GM21423 (cell line): ENCODE results near the gene ALCAM.

ENCODE experiments used
- ATAC-seq: cut with Tn5 transposase; IDR thresholded peaks from one replicate; pipeline ENCODE4 v1.9.1; 2021; ENCODE audit warnings: mild to moderate bottlenecking, moderate library complexity; ENCODE audit not compliant: unreplicated experiment

The ALCAM gene

GRCh38 chr3:105466495-105467404 is 100.0 kb downstream of the ALCAM start:
- no peak for ATAC-seq

GRCh38 chr3:105470851-105471250 is 104.1 kb downstream of the ALCAM start:
- ATAC-seq: no peak

- ATAC-seq: peak; percentile 78
Observed at GRCh38 chr3:105473521-105474223, 107.0 kb downstream of the ALCAM start.

- ATAC-seq: no peak
Observed at GRCh38 chr3:105480768-105481167, 114.1 kb downstream of the ALCAM start.

GRCh38 chr3:105483476-105483875 is 116.8 kb downstream of the ALCAM start:
- no peak for ATAC-seq

GRCh38 chr3:105490045-105490444 is 123.3 kb downstream of the ALCAM start:
- no peak for ATAC-seq

GRCh38 chr3:105493305-105493892 is 126.7 kb downstream of the ALCAM start:
- ATAC-seq: no peak

- ATAC-seq: no peak
Observed at GRCh38 chr3:105495021-105495420, 128.3 kb downstream of the ALCAM start.

GRCh38 chr3:105496343-105496742 is 129.6 kb downstream of the ALCAM start:
- ATAC-seq: no peak

GRCh38 chr3:105497386-105497785 is 130.7 kb downstream of the ALCAM start:
- no peak for ATAC-seq

GRCh38 chr3:105499961-105500360 is 133.3 kb downstream of the ALCAM start:
- no peak for ATAC-seq

GRCh38 chr3:105502333-105502732 is 135.6 kb downstream of the ALCAM start:
- no peak for ATAC-seq

- no peak for ATAC-seq
Observed at GRCh38 chr3:105503191-105503593, 136.5 kb downstream of the ALCAM start.

GRCh38 chr3:105504440-105504951 is 137.8 kb downstream of the ALCAM start:
- ATAC-seq: no peak

- ATAC-seq: no peak
Observed at GRCh38 chr3:105505170-105505569, 138.5 kb downstream of the ALCAM start.

GRCh38 chr3:105511031-105511430 is 144.3 kb downstream of the ALCAM start:
- no peak for ATAC-seq

- ATAC-seq: no peak
Observed at GRCh38 chr3:105512061-105512460, 145.4 kb downstream of the ALCAM start.

- ATAC-seq: no peak
Observed at GRCh38 chr3:105513042-105513441, 146.3 kb downstream of the ALCAM start.

- no peak for ATAC-seq
Observed at GRCh38 chr3:105513886-105514285, 147.2 kb downstream of the ALCAM start.

- ATAC-seq: no peak
Observed at GRCh38 chr3:105515372-105515771, 148.7 kb downstream of the ALCAM start.

- ATAC-seq: no peak
Observed at GRCh38 chr3:105516972-105517371, 150.3 kb downstream of the ALCAM start.
